DMS 273 (cell line): ENCODE results near the gene DNMBP.
"Not testable (repeated sequence)": the region's sequence is repeated elsewhere in the genome, so short reads cannot be mapped to it uniquely, and the experiment has no call there.

Source experiments
- DNase-seq: peaks from one replicate; lab custom pipeline; 2025; ENCODE audit not compliant: unreplicated experiment; lab: John Stamatoyannopoulos, UW

The DNMBP gene

GRCh38 chr10:99867250-99867649 lies 142.5 kb downstream of the DNMBP start:
- DNase-seq = not testable (repeated sequence)

- DNase-seq = not testable (repeated sequence)
Measured at GRCh38 chr10:99863535-99864240, 146.1 kb downstream of the DNMBP start.

DNA sequence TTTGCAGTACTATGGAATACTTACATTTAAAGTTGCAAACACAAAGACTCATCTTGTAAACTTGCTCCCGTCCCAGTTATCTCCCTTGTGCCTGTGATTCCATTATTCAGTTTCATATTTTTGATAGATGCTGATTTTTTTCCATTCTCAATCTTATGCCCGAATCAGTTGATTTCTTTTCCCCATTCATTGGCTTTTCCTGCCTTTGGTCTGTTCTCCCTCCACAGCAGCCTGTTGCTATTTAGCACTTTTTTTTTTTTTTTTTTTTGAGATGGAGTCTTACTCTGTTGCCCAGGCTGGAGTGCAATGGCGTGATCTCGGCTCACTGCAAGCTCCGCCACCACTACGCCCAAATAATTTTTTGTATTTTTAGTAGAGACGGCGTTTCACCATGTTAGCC lies 149.3 kb downstream of the DNMBP start:
- no peak for DNase-seq

DNA sequence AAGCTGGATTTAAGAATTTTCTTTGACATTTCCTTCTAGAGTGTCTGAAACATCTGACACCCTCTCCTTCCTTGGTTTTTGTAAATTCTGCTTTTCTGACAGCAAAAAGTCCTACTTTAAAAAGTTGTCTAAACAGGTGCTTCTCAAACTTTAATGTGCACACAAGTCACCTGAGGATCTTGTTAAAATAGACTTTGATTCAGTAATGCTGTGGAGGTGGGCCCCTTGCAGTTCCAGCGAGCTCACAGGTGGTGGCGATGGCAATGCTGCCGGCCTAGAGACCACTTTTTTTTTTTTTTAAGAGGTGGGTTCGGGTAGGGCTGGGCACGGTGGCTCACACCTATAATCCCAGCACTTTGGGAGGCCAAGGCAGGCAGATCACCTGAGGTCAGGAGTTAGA lies 150.2 kb downstream of the DNMBP start:
- DNase-seq = peak; percentile 40

DNA sequence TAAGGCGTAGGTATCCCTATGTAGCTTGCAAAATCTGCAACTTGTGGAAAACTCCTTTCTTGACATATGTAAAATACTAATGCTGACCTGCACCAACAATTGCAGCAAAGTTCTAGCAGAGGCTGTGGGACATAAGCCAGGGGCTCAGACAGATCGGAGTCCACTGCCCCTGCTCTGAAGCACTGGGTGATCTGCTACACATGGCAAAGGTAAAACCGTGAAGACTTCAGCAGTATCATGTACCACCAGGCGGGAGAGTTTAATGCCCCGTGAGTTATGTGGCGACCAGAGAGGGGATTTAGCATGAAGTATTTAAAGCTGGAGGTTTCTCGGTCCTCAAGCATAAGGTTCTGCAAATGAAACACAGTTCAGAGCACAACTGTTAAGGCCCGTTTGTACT lies 150.9 kb downstream of the DNMBP start:
- no peak for DNase-seq

GRCh38 chr10:99855479-99856071 lies 154.2 kb downstream of the DNMBP start:
- DNase-seq = no peak

GRCh38 chr10:99854860-99855259 lies 154.9 kb downstream of the DNMBP start:
- peak; percentile 56 for DNase-seq

DNA sequence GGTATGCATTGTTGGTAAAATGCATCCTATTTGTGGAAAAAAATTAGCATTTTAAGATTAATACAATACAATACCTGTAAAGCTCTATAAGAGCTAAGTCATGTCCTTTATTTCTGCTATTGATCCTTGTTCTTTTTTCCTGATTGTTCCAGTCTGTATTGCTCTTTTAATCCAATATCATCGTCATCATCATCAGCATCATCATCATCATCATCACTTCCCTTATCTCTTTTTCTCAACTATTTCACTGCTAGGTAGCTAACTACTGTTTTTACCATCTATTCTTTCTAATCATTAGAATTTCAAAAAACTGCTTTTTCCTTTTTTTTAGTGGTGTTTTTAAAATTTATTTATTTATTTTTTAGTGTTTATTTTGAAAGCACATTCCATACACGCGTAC lies 156.1 kb downstream of the DNMBP start:
- no peak for DNase-seq

GRCh38 chr10:99852481-99853213 lies 157.1 kb downstream of the DNMBP start:
- DNase-seq = no peak

- DNase-seq = no peak
Measured at GRCh38 chr10:99851825-99852224, 157.9 kb downstream of the DNMBP start.

DNA sequence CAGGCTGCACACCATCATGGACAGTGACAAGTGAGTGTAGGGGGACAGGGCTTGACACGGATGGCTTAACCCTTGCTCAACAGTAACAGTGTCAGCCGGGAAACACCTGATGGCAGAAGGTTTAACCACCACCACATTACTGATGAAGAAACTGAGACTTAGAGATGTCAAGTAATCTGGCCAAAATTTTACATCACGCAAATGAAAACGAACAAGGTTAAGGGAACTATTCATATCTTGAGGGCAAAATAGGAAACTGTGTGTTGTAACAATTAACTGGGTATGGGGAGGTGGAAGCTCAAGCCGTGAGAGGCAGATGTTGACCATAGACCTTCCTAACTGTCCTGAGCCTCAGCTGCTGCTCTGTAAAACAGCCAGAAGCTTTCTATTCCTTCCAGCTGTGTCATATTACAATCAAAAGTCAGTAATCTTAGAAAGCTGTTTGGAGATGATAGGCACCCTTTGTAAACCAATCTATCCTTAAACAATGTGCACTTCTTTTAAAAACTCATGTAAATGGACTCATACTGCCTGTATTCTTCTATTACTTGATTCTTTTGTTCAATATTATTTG lies 158.9 kb downstream of the DNMBP start:
- DNase-seq = no peak

GRCh38 chr10:99850021-99850766 lies 159.6 kb downstream of the DNMBP start:
- no peak for DNase-seq

DNA sequence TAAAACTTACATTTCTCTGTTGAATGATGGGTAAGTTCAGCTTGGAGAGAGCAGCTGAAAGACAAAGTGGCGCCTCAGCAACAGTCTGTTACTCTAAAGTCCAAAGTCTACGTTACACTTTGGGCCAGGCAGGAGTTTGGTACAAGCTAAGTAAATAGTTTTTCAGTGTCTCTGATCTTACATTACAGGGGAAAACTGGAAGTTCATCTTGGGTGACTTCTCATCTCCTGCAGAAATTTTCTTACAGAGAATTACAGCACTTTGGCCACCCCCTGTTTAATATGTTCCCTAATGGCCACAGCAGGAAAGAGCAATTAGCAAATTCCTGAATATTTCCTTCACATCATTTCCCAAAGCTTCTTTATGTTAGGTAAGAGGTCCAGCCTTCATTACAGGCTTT lies 160.2 kb downstream of the DNMBP start:
- no peak for DNase-seq

- DNase-seq = no peak
Measured at GRCh38 chr10:99849057-99849456, 160.7 kb downstream of the DNMBP start.

DNA sequence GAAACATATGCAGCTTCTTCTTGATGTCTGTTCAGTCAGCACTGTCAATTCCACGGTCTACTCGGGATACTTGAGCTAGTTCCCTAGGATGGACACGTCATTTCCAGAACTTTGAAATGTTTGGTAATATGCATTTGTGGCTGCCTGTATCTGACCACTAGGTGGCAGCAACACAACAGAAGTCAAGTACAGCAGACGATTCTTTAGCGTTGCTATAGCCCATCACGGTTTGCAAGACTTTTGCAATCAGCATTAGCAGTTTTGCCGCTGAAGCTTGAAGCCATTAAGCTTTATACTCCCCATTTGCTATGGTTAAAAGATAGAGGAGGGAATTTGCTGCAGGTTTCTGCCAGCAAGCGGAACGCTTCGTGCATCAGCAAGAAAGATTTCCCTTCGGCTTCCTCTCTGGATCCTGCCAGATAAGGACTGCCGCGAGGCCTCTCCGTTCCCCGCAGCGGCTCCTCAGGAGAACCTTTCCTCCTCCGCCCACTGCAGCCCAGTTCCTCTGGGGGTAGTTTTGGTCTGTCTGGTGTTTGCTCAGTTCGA lies 163.8 kb downstream of the DNMBP start:
- DNase-seq = peak; percentile 88

DNA sequence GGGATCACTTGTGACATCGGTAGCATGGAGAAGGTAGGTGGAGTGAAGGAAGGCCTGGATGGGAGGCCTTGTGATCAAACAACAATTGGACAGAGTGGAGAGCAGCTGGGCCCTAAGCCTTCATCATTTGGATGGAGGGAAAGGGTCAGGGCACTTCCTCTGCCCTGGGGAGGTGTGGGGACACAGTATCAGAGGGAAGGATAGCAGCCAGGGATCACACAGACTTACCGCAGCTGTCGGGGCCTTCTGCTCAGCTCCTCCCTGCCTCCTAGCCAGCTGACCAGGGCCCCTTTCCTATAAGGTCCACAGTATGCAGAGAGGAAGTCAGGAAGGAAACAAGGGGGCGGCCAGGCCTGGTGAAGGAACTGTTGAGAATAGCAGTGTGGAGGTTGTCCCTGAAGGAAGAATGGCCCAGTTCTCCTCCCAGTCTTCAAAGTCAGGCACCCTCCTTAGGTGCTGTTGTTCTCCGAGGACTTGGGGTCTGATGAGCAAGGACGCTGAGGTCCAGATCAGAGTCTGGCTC lies 165.3 kb downstream of the DNMBP start:
- no peak for DNase-seq

- no peak for DNase-seq
Measured at GRCh38 chr10:99843310-99843709, 166.4 kb downstream of the DNMBP start.

- DNase-seq = no peak
Measured at GRCh38 chr10:99841746-99842145, 168.0 kb downstream of the DNMBP start.

DNA sequence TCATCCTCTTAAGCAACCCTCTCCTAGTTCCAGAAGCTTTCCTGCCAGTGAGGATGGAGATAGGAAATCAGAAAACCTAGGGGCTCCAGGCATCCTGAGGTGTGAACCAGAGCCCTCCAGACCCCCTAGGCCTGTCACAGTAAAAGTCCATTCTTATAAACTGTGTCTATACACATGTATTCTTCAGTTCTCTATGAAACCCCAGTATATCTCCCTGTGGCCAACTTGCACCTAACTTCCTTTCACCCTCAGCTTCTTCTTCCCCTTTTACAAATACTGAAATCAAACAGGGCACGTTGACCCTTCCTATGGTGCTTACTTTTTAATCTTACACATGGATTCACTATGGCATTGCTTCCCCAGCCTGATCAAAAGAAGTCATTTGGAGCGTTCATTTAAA lies 168.9 kb downstream of the DNMBP start:
- not testable (repeated sequence) for DNase-seq

- DNase-seq = no peak
Measured at GRCh38 chr10:99836711-99837110, 173.0 kb downstream of the DNMBP start.

DNA sequence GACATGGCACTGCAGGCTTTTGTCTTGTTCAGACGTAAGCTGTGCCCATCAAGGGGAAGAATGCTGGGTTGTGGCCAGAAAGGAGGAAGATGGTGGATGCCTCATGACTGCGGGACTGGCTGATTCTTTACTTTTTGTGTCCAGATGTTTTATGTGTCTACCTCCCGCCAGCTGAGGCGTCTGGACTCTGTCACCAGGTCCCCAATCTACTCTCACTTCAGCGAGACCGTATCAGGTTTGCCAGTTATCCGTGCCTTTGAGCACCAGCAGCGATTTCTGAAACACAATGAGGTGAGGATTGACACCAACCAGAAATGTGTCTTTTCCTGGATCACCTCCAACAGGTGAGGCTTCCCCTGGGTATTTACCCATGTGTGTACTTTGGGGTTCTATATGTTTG lies 173.8 kb downstream of the DNMBP start:
- DNase-seq = no peak
